Activated CD8-positive, alpha-beta memory T cell treated with anti-CD3 and anti-CD28 coated beads, Interleukin-2, amount 50 U/mL, for 4 hours (primary cell): ENCODE results near the gene TLR1.
"Not testable (repeated sequence)": the region's sequence is repeated elsewhere in the genome, so short reads cannot be mapped to it uniquely, and the experiment has no call there.

Experiments used
- DNase-seq: peaks from one replicate; pipeline ENCODE4 v3.0.0-alpha.2; 2020

TLR1 gene

GRCh38 chr4:38770281-38770680 lies 34.3 kb downstream of the TLR1 start:
- not testable (repeated sequence) for DNase-seq

DNA sequence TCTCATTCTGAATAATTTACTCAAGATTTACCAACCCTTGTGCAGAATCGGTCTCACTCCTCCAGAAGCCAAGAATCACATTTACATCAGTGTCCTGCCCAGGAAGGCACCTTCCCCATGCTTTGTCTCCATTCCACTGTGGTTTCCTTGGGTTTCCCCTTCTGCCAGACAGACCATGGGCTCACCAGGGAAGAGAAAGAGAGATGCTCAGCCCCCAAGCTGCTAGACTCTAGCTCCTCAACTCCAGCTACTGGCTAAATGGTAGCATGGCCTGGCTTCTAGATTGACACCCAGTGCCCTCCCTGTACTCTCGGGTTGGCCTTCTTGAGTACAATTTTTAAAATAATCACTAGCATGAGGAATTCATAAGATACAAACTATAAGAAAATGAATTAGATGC lies 34.7 kb downstream of the TLR1 start:
- DNase-seq, result no peak

DNA sequence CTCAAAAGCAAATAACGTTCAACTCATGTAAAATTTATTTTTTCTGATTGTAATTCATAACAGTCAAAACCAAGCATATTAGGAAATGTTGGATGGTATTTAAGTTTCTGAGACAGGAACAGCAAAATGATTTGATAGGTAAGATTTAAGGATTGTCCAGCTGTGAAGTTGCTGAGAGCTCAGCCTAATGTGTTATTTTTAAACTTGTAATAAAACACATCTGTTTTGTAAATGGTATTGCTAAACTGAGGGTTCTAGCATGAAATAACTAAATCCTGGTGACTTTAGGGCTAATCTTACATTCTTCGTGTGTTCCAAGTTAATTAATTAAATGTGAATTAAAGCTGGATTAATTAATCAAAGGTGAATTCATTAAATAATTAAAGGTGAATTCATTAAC lies 35.1 kb downstream of the TLR1 start:
- DNase-seq, result no peak

DNA sequence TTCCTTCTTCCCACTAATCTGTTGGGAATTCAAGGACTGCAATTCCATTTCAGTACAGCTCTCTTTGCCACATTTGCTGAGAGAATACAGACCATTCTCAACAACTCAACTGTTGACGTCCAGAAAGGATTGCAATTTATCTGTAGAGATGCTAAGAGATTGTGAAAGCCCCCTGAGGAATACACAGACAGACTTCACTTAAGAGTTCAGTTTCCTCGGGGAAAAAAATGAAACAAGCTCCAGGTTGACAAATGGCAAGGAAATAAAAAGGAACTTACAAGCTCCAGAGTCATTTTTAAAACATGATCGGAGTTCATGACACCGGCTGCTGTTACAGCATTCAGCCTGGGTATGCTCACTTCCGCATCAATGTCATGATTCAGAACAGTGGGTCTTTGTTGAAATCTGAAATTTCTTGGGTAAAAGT lies 35.6 kb downstream of the TLR1 start:
- DNase-seq, result no peak

GRCh38 chr4:38766940-38767339 lies 37.7 kb downstream of the TLR1 start:
- DNase-seq, result not testable (repeated sequence)

DNA sequence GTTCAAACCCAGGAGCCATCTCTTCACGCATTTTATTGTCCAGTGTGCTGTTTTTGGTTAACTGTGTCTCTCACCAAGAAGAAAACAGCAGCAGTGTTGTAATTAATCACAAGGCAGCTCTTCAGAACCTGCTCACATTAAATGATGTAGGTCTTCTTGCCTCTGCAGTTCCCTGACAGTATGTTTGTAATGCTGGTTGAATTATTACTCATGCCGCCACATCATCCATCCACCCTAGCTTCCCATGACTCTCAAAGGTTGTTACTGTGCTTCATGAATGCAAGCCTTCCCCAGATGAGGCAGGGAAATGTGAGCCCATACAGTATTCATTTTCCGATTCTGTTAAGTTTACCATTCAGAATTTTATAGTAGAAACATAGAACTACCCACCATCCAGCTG lies 39.2 kb downstream of the TLR1 start:
- DNase-seq, result no peak

- DNase-seq, result no peak
Observed at GRCh38 chr4:38764277-38764676, 40.3 kb downstream of the TLR1 start.

DNA sequence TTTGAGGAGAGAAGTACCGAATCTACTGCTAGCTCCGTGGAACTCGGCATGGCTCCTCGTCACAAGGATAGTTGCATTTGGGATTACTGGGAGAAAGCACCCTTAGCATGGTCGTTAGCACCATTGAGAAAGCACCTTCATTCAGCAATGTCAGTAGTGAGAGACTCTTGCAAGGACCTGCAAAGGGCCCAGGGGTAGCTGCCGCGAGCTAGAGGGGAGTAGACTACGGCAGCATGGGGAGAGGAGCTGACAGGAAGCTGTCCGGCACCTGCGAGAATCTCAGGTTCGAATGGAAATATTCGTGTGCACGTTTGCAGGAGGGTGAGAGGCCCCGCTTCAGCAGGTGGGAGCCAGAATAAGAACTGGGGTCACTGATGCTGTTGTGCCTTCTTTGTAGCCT lies 42.0 kb downstream of the TLR1 start:
- no peak for DNase-seq

DNA sequence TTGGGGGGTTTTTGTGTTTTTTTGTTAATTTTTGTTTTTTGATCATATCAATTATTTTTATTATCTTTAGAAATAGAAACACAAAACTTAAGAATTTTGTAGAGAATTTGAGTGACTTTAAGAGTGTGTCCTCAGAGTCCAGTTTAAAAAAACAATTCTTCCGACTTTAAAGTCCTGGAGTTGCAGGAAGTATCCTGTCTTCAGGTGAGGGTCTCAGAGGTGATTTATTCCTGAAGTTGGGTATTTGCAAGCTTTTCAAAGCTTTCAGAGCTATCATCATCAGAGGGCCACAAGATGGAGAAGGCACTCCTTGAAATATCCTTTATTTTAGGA lies 44.8 kb downstream of the TLR1 start:
- DNase-seq, result no peak

DNA sequence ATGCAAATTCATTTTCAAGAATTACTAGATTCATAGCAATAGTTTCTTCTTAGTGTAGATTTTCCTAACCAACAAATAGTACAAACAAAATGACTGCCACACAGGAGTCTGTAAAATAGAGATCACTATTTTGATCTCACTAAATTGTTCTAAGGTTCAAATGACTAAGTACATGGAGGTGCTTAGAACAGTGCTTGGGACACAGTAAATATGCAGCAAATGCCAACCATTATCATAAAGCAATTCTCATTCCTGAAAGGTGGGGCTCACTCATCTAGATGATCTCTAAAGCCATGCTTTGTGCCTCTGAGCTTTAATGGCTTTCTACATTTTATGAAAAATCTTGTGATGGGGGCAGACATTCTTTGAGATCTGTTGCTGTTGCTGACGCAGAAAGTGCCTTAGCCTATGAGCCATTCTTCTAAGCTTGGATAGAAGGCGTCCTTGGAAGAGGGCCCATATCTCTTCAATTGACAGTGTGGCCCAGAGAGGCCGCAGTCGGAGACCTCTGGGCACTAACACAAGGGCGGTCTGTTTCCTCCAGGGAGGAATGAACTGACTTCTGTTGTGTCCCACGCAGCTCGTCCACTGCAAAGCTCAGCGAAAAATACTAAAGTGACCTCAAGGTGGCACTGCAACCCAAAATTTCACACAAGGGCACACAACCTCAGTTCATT lies 45.3 kb downstream of the TLR1 start:
- DNase-seq, result peak; percentile 45

- DNase-seq, result no peak
Observed at GRCh38 chr4:38757945-38758600, 46.5 kb downstream of the TLR1 start.

- DNase-seq, result no peak
Observed at GRCh38 chr4:38752941-38753806, 51.4 kb downstream of the TLR1 start.

DNA sequence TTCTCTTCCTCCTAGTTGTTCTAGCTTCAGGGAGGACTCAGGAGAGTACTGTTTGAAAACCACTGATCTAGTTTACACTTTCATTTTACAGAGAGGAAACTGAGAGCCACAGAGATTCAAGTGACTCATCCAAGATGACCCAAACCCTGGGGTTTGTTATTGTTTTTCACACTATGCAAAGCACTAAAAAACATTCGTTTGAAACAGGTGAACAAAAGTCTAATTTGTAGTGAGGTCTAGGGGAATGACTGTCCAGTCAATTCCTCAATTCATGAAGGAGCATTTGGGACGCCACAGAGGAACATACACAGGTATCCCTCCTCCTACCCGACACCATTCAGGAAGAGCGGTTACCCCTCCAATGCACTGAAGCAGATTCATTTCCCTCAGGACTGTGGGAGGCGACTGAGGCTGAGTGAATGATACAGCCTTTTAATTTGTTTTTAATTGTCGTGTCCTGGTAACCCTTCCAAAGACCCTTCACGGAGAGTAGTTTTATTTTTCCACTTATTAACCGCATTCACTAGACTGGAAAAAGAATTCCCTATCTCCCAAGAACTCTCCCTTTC lies 52.1 kb downstream of the TLR1 start:
- DNase-seq, result no peak

DNA sequence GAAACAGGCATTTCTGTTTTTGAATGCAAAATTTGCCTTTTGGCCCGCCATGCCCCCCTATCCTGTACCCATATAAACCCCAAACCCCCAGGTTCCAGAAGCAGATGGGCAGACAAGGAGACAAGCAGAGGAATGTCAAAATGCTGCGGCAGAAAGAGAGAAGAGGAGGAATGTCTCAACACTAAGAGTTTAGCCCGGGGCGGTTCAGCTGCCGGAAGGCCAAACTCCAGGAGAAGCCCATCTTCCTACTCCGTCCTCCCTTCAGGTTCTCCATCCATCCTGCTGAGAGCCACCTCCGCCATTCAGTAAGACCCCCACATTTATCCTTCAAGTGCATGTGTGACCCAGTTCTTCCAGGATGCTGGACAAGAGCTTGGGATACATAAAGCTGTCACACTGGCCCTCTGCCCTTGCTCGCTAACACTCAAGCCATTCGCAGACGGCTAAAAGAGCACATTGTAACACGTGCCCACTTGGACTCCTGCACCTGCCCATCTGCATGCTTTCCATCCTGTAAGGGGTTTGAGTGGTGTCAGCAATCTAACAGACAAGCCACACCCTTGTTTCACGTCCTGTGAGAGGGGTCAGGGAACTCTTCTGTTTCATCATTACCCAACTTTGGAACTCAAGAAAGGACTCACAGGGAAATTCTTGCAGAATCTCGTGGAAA lies 53.1 kb downstream of the TLR1 start:
- no peak for DNase-seq

- DNase-seq, result no peak
Observed at GRCh38 chr4:38749336-38749735, 55.3 kb downstream of the TLR1 start.

DNA sequence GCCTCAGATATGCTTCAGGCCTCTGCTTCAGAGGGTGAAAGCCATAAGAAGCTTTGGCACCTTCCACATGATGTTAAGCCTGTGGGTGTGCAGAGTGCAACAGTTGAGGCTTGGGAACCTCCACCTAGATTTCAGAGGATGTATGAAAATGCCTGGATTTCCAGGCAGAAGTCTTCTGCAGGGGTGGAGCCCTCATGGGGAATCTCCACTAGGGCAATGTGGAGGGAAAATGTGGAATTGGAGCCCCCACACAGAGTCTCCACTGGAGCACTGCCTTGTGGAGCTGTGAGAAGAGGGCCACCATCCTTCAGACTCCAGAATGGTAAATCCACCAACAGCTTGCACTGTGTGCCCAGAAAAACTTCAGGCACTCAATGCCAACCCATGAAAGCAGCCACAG lies 57.0 kb downstream of the TLR1 start:
- no peak for DNase-seq
